Activated T-helper 17 cell treated with anti-CD3 and anti-CD28 coated beads, Interleukin-2, amount 50 U/mL, for 72 hours (primary cell): ENCODE results near the gene ATRN. TPM values are rescaled to one million over a fixed set of nuclear protein-coding genes. Genes with fewer than 3 reads are reported as not detected.

ENCODE experiments used
- ATAC-seq: fragments of 150-1000 bp; cut with Tn5 transposase; replicated peaks from 2 replicates; pipeline ENCODE4 v1.10.0; 2021; ENCODE audit warnings: mild to moderate bottlenecking, moderate library complexity
- H3K27ac Mint-ChIP-seq: one replicate; pipeline ENCODE4 v1.8.0; 2022; ENCODE audit warnings: mixed read lengths
- H3K27me3 Mint-ChIP-seq: one replicate; pipeline ENCODE4 v1.8.0; 2022; ENCODE audit warnings: mixed read lengths
- H3K36me3 Mint-ChIP-seq: one replicate; pipeline ENCODE4 v1.8.0; 2022; ENCODE audit warnings: low read depth, mild to moderate bottlenecking, mixed read lengths
- H3K4me1 Mint-ChIP-seq: one replicate; pipeline ENCODE4 v1.8.0; 2022; ENCODE audit warnings: mixed read lengths
- H3K4me3 Mint-ChIP-seq: one replicate; pipeline ENCODE4 v1.8.0; 2022; ENCODE audit warnings: mild to moderate bottlenecking, mixed read lengths
- H3K9me3 Mint-ChIP-seq: one replicate; pipeline ENCODE4 v1.8.0; 2022; ENCODE audit warnings: mixed read lengths
- total RNA-seq, 2 donors: library from RNA; stranded (reverse); gene quantifications; one replicate each; pipeline ENCODE4 v1.2.3, GENCODE V29; 2022

The ATRN gene
- total RNA-seq, 2 donors from 2014 or later, result 8.5 to 10.8 TPM

DNA sequence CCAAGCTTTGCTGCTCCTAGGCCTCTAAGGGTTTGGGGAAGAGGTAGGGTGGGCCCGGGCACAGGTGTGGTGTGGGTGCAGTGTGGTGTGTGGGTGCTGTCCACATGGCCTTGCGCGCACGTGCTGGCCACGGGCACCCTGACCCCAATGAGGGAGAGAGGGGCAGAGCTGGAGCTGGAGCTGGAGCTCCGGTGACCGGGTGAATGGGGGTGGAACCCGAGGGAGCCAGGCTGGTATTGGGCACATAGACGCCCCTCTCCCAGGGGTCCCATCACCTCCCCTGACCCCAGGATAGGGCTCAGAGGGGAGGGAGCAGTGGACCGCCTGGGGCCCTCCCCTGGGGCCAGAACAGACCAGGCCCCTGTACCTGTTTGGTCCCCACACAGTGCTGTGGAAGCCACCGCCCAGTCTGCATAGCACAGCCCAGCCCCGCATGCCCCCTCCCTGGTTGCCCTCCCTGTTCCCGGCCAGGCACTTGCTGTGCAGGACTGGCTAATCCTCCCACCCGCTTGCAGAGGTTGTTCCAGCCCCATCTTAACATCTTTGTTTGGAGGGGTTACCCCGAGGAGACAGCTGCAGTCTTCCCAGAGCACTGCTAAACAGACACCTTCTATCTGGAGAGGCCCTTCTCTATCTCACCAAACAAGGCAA, 210.0 kb downstream of the ATRN start:
- Mint-ChIP-seq H3K36me3 (no peaks in the 10 kb centered on the region), H3K4me3 (no peak overlapping the region), H3K4me1 (peaks cover 9% of the 10 kb centered on the region), H3K27me3 (peaks cover 42% of the 10 kb centered on the region), H3K9me3 (no peaks in the 10 kb centered on the region), H3K27ac (no peak overlapping the region)
- no peak for ATAC-seq

GRCh38 chr20:3681352-3681930, 210.6 kb downstream of the ATRN start:
- Mint-ChIP-seq H3K36me3 (no peaks in the 10 kb centered on the region), H3K9me3 (no peaks in the 10 kb centered on the region), H3K4me3 (no peak overlapping the region), H3K27ac (no peak overlapping the region), H3K27me3 (peaks cover 42% of the 10 kb centered on the region), H3K4me1 (peaks cover 8% of the 10 kb centered on the region)
- ATAC-seq, result no peak

DNA sequence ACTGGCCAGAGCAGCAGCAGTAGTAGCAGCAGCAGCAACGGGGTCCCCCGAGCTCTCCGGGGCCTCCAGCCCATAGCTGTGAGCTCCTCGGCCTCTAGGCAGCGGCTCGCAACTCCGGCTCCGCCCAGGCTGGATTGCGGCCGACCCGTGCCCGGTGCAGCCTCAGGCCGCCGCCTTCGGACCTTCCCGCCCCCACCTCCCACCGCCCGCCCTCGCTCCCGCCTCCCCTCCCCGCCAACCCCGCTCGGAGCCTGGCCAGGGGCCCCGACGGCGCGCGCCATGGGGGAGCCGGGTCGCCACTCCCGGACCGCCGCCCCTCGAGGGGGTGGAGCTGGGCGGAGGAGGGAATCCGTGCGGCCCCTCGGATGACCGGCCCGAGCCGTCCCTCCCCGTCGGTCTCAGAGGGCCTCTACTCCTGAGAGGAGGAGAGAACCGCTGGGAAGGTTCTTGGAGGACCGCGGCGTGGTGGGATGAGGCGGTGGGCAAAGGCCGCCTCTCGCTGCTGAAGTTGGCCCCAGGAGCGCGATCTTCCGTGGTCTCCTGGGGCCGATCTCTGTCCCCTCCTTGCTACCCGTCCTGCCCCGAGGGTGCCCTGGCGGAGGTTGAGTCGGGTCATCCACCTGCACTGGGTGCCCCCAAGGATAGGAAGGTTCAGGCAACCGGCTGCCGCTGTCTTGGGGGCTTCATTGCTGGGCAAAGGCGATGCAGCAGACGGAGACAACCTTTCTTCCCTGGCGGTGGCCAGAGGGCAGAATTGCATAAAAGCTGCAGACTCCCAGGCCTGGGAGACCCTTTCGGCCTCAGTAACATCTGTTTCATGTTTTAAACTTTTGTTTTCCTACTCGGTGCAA, 211.3 kb downstream of the ATRN start, which contains the start of gene ADAM33:
Gene ADAM33 (minus strand): TSS at position 80 of the 851 bp plus-strand sequence. CDS start 6 bp downstream, at position 74.
- no peak within 1 kb of the TSS for H3K27ac Mint-ChIP-seq
- no peak within 1 kb of the TSS for H3K4me3 Mint-ChIP-seq
- H3K4me1 Mint-ChIP-seq, result peaks cover 4% of the 10 kb centered on the region
- ATAC-seq, result no peak
- no peaks in the 10 kb centered on the region for H3K36me3 Mint-ChIP-seq
- peaks cover 44% of the 10 kb centered on the region for H3K27me3 Mint-ChIP-seq
- H3K9me3 Mint-ChIP-seq, result no peaks in the 10 kb centered on the region

DNA sequence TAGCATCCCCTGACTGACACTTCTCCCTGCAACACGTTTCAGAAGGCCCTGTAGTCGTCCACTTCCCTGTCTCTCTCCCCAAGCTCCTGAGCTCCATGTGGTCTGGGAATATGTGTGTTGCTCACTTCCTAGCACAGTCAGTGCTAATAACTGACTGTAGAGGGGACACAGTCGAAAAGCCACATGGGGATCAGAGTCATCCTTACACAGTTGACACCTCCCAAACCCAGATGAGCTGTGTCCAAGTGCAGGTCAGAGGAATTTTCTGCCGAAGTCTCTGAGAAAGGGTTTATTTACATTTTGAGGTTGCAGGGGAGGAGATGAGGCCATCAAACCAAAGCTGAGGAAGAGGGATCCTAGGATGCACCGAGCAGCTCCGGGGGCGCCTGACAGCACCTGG, 214.5 kb downstream of the ATRN start:
- peaks cover 4% of the 10 kb centered on the region for H3K4me1 Mint-ChIP-seq
- H3K27ac Mint-ChIP-seq, result no peak overlapping the region
- ATAC-seq, result no peak
- H3K36me3 Mint-ChIP-seq, result no peaks in the 10 kb centered on the region
- H3K9me3 Mint-ChIP-seq, result no peaks in the 10 kb centered on the region
- H3K27me3 Mint-ChIP-seq, result peaks cover 31% of the 10 kb centered on the region
- H3K4me3 Mint-ChIP-seq, result no peak overlapping the region

DNA sequence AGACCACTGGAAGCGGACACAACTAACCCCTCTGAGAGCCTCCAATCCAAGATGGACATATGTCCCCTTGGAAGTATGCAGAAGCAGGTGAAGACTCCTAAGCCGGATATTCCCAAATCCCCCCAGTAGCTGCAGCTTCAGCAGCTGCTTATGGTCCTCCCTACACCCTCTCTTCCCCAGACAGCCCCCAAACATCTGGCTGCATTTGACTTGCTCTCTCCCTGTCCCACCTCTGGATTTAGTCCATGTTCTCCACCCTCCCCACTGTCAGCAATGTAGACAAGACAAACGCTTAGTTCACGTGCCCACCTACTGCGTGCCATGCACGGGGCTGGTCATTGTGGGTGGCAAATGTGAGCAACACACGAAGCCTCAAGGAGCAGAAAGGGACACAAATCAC, 215.6 kb downstream of the ATRN start:
- Mint-ChIP-seq H3K36me3 (no peaks in the 10 kb centered on the region), H3K4me1 (no peaks in the 10 kb centered on the region), H3K4me3 (no peak overlapping the region), H3K27me3 (peaks cover 22% of the 10 kb centered on the region), H3K27ac (no peak overlapping the region), H3K9me3 (no peaks in the 10 kb centered on the region)
- ATAC-seq, result no peak

DNA sequence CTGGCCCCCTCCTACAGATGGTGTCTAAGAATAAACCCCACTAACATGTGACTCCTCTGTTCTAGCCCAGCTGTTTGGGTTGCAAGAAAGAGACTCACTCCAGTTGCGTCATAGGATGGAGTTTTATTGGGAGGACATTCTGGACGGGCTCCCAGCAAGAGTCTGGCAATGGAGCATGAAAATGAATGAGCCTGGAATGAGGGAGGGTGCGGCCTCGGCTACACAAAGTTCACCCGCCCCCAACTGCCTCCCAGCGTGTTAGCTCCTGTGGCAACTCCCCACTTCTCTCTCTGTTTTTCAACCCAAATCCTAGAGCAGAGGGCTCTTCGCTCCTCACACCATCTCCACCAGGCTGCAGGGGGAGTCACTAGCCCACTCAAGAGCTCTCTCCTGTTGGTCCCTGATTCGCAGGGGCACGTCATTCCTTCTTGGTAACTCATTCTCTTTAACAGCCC, 216.1 kb downstream of the ATRN start:
- Mint-ChIP-seq H3K27me3 (peaks cover 21% of the 10 kb centered on the region), H3K36me3 (no peaks in the 10 kb centered on the region), H3K27ac (no peak overlapping the region), H3K9me3 (no peaks in the 10 kb centered on the region), H3K4me1 (no peaks in the 10 kb centered on the region), H3K4me3 (no peak overlapping the region)
- no peak for ATAC-seq

GRCh38 chr20:3687655-3688054, 216.8 kb downstream of the ATRN start:
- no peaks in the 10 kb centered on the region for H3K4me1 Mint-ChIP-seq

DNA sequence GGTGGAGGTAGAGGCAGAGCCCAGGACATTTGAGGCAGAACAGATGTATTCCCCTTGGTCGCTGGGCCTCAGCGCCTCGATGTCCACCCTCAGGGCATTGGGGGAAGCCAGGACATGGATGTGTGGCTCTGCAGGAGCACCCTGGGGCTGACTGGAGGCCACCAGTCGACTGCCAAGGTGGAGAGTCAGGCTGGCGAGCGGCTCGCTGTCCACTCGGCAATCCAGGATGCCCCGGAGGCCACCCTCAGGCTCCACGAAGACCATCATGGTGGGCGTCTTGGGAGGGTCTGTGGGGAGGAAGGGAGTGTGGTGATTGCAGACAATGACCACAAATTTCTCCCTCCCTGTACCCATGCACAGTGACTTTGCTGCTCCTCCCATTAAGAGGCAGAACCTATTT, 219.2 kb downstream of the ATRN start:
- Mint-ChIP-seq H3K9me3 (no peaks in the 10 kb centered on the region), H3K4me1 (no peaks in the 10 kb centered on the region), H3K4me3 (no peak overlapping the region), H3K27me3 (peaks cover 12% of the 10 kb centered on the region), H3K36me3 (no peaks in the 10 kb centered on the region), H3K27ac (no peak overlapping the region)
- ATAC-seq, result no peak

More at GRCh38 chr20:3687655-3688054, 216.8 kb downstream of the ATRN start:
- no peak for ATAC-seq
- no peak overlapping the region for H3K4me3 Mint-ChIP-seq
- H3K27me3 Mint-ChIP-seq, result peaks cover 21% of the 10 kb centered on the region
- H3K27ac Mint-ChIP-seq, result no peak overlapping the region
- no peaks in the 10 kb centered on the region for H3K9me3 Mint-ChIP-seq
- no peaks in the 10 kb centered on the region for H3K36me3 Mint-ChIP-seq

- no peaks in the 10 kb centered on the region for H3K36me3 Mint-ChIP-seq
- H3K4me3 Mint-ChIP-seq, result no peak overlapping the region
- no peak for ATAC-seq
Measured at GRCh38 chr20:3690413-3690812, 219.6 kb downstream of the ATRN start.

DNA sequence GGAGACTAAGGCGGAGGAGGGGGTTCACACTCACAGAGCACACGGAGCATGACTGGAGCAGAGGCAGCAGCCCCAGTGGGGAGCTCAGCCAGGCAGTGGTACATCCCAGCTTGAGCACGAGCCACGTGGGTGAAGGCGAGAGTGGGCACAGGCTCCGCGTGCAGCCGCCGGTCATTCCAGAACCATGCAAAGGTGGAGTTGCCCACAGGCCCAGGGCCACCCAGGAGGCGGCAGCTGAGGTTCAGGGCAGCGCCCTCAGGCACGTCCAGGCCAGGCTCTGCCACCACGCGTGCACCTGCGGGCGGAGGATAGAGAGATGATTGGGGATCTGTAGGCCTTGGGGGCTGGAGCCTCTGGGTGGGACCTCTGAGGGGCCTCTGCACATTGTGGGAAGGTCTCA, 220.5 kb downstream of the ATRN start:
- H3K27ac Mint-ChIP-seq, result no peak overlapping the region
- no peaks in the 10 kb centered on the region for H3K36me3 Mint-ChIP-seq
- no peak for ATAC-seq
- no peaks in the 10 kb centered on the region for H3K9me3 Mint-ChIP-seq
- H3K4me3 Mint-ChIP-seq, result no peak overlapping the region
- H3K27me3 Mint-ChIP-seq, result peaks cover 7% of the 10 kb centered on the region
- H3K4me1 Mint-ChIP-seq, result no peaks in the 10 kb centered on the region

More at GRCh38 chr20:3690413-3690812, 219.6 kb downstream of the ATRN start:
- Mint-ChIP-seq H3K4me1 (no peaks in the 10 kb centered on the region), H3K9me3 (no peaks in the 10 kb centered on the region), H3K27ac (no peak overlapping the region), H3K27me3 (peaks cover 8% of the 10 kb centered on the region)

GRCh38 chr20:3691897-3692296, 221.1 kb downstream of the ATRN start:
- Mint-ChIP-seq H3K9me3 (no peaks in the 10 kb centered on the region), H3K36me3 (no peaks in the 10 kb centered on the region), H3K27me3 (peaks cover 3% of the 10 kb centered on the region), H3K4me3 (no peak overlapping the region), H3K4me1 (no peaks in the 10 kb centered on the region), H3K27ac (no peak overlapping the region)
- ATAC-seq, result no peak

- no peaks in the 10 kb centered on the region for H3K4me1 Mint-ChIP-seq
- ATAC-seq, result no peak
- H3K27ac Mint-ChIP-seq, result no peak overlapping the region
- no peaks in the 10 kb centered on the region for H3K27me3 Mint-ChIP-seq
- H3K36me3 Mint-ChIP-seq, result no peaks in the 10 kb centered on the region
- H3K4me3 Mint-ChIP-seq, result no peak overlapping the region
- no peaks in the 10 kb centered on the region for H3K9me3 Mint-ChIP-seq
Measured at GRCh38 chr20:3692706-3693294, 222.0 kb downstream of the ATRN start.

DNA sequence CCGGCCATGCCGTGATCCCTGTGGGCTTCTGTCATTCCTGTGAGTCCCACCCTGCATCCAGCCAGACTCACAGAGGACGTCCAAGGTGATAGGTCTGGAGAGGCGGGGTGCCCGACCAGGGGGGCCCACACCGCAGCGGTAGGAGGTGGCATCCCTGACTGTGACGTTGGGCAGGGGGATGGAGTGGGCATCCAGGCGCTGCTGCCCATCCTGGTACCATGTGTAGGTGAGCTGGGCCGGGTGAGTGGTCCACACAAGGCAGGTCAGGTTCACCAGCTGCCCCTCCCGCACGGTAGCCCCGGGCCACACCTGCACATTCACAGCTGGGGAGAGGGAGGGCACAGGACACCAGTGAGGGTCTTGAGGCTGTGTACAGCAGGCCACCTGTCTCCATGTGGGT, 222.6 kb downstream of the ATRN start:
- Mint-ChIP-seq H3K27me3 (no peaks in the 10 kb centered on the region), H3K27ac (no peak overlapping the region), H3K9me3 (no peaks in the 10 kb centered on the region), H3K4me3 (no peak overlapping the region), H3K36me3 (no peaks in the 10 kb centered on the region), H3K4me1 (no peaks in the 10 kb centered on the region)
- ATAC-seq, result no peak

- H3K4me1 Mint-ChIP-seq, result no peaks in the 10 kb centered on the region
- H3K9me3 Mint-ChIP-seq, result no peaks in the 10 kb centered on the region
- no peaks in the 10 kb centered on the region for H3K27me3 Mint-ChIP-seq
- H3K27ac Mint-ChIP-seq, result no peak overlapping the region
- H3K36me3 Mint-ChIP-seq, result no peaks in the 10 kb centered on the region
- ATAC-seq, result no peak
- H3K4me3 Mint-ChIP-seq, result no peak overlapping the region
Measured at GRCh38 chr20:3694864-3695263, 224.0 kb downstream of the ATRN start.
